ENCODE results near the gene DNER.

DNA sequence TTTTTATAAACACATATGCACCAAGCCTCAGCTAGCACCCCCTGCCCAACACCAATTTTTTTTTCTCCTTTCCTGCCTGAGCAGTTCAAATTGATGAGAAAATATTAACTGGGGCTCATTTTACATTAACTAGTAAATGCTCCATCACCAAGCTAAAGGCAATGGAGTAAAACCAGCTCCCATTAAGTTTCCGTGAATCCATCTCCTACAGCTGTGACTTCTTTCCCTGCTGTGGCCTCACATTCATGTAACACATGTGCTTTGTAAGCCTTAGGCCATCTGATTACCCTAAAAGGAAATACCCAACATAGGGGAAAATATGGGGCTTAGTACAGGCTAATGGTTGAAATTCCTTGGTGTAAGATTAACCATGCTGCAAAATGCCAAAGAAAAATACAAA is 60.8 kb downstream of the DNER start:
- TF ChIP-seq REST (IDR thresholded peaks at IDR 0.05) (no peak), CTCF (IDR thresholded peaks at IDR 0.05; ENCODE audit: low read depth, low read length, missing input control) (no peak), ZBTB33 (IDR thresholded peaks at IDR 0.05) (no peak), SP1 (IDR thresholded peaks at IDR 0.05) (no peak)
